ENCODE data around the gene FPR1. TPM values are rescaled to one million over a fixed set of nuclear protein-coding genes. Genes with fewer than 3 reads are reported as not detected.

FPR1 gene
- total RNA-seq, 6 donors from 2014 or later, result 17.0 to 105 (median 39.8) TPM

DNA sequence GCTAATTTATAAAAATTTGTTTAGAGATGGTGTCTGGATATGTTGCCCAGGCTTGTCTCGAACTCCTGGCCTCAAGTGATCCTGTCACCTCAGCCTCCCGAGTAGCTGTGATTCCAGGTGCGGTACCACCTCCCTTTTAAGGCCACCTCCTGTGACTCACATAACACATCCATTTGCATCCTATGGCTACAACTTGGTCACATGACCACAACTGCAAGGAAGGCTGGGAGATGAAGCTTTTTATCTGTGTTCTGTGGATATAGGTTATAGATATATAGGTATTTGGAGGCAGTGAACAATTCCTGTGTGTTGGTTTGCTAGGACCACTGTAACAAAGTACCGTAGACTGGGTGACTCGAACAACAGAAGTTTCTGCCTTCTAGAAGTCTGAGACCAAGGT is 52.5 kb downstream of the FPR1 start:
- TF ChIP-seq POLR2A (IDR thresholded peaks at IDR 0.05), result no peak
- no peak for TF ChIP-seq POLR2AphosphoS5 (IDR thresholded peaks at IDR 0.05)
- TF ChIP-seq EP300 (IDR thresholded peaks at IDR 0.05), result no peak
- TF ChIP-seq, protein P1, sequence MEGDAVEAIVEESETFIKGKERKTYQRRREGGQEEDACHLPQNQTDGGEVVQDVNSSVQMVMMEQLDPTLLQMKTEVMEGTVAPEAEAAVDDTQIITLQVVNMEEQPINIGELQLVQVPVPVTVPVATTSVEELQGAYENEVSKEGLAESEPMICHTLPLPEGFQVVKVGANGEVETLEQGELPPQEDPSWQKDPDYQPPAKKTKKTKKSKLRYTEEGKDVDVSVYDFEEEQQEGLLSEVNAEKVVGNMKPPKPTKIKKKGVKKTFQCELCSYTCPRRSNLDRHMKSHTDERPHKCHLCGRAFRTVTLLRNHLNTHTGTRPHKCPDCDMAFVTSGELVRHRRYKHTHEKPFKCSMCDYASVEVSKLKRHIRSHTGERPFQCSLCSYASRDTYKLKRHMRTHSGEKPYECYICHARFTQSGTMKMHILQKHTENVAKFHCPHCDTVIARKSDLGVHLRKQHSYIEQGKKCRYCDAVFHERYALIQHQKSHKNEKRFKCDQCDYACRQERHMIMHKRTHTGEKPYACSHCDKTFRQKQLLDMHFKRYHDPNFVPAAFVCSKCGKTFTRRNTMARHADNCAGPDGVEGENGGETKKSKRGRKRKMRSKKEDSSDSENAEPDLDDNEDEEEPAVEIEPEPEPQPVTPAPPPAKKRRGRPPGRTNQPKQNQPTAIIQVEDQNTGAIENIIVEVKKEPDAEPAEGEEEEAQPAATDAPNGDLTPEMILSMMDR (IDR thresholded peaks at IDR 0.05), result no peak
- Histone ChIP-seq H3K9me3 (no peaks in the 10 kb centered on the region), H3K27me3 (no peaks in the 10 kb centered on the region), H3K4me1 (peaks cover 12 to 25% (median 21%) of the 10 kb centered on the region in 4 donors), H3K4me3 (no peak overlapping the region), H3K27ac (no peak overlapping the region), H3K36me3 (peaks cover 3 to 61% (median 24%) of the 10 kb centered on the region in 4 donors)
- DNase-seq (no peak), ATAC-seq (ENCODE audit: low FRiP score in 2 of 2) (no peak)
- WGBS, 2 donors, result 93 to 94% methylated on average over 5 of the region's 5 CpGs

DNA sequence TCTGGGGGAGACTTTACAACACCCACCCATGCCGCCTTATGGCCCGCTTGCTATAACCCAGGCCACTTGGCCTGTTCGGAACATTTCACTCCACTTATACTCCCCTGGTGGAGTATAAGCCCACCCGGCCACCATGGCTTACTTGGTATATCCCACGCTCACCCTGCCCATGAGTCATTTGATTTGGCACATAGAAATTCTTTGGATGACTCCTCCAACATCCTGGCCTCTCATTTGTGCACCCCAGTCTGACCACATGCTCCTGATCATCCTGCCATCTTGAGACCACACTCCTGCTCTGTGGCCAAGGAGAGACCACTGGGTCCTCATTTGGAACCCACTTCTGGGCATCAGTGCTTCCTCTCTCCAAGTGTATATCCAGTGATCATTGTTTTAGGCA is 53.4 kb downstream of the FPR1 start:
- H3K4me1 ChIP-seq, result peaks cover 12 to 22% (median 16%) of the 10 kb centered on the region in 4 donors
- DNase-seq (no peak), ATAC-seq (ENCODE audit: low FRiP score in 2 of 2) (no peak)
- peaks cover 3 to 68% (median 26%) of the 10 kb centered on the region in 4 donors for H3K36me3 ChIP-seq
- H3K9me3 ChIP-seq, result no peaks in the 10 kb centered on the region
- TF ChIP-seq POLR2A (IDR thresholded peaks at IDR 0.05), result no peak
- no peak for TF ChIP-seq POLR2AphosphoS5 (IDR thresholded peaks at IDR 0.05)
- TF ChIP-seq EP300 (IDR thresholded peaks at IDR 0.05), result no peak
- TF ChIP-seq, protein P1 (IDR thresholded peaks at IDR 0.05), result no peak
- H3K27me3 ChIP-seq, result no peaks in the 10 kb centered on the region
- H3K27ac ChIP-seq, result no peak overlapping the region
- 90 to 99% methylated on average over 5 of the region's 5 CpGs for WGBS, 2 donors
- no peak overlapping the region for H3K4me3 ChIP-seq

DNA sequence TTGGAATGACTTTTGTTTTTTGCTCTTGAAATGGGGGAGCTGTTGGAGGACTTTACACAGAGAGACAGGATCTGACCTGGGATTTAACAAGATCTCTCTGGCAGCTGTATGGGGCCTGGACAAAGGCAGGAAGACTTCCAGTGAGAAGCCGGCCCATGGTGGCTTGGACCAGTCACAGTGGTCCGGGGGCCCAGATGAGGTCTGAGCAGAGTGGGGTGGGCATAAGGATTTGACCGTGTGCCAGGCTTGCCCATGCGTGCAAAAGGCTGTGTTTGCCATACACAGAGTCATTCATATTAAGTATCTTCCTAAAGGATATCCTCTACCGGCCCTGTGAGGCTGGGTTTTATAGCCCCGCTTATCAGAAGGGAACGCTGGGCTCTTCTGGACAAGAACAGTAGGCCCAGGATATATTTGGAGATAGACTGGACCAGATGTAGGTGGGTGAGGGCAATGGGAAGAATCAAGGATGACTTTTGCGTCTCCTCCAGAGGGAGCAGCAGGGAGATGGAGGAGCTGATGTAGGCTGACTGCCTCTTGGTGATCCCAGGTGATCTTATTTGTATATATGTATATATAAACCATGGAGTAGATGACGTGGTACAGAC is 54.4 kb downstream of the FPR1 start:
- Histone ChIP-seq H3K4me1 (peaks cover 5 to 20% (median 12%) of the 10 kb centered on the region in 4 donors), H3K27ac (no peak overlapping the region), H3K9me3 (no peaks in the 10 kb centered on the region), H3K27me3 (no peaks in the 10 kb centered on the region), H3K4me3 (no peak overlapping the region), H3K36me3 (peaks cover 3 to 71% (median 27%) of the 10 kb centered on the region in 4 donors)
- DNase-seq (no peak), ATAC-seq (ENCODE audit: low FRiP score in 2 of 2) (no peak)
- TF ChIP-seq POLR2AphosphoS5 (IDR thresholded peaks at IDR 0.05) (no peak), EP300 (IDR thresholded peaks at IDR 0.05) (no peak), POLR2A (IDR thresholded peaks at IDR 0.05) (no peak)
- TF ChIP-seq, protein P1 (IDR thresholded peaks at IDR 0.05), result no peak
- 80 to 91% methylated on average over 6 to 9 of the region's 9 CpGs for WGBS, 2 donors

DNA sequence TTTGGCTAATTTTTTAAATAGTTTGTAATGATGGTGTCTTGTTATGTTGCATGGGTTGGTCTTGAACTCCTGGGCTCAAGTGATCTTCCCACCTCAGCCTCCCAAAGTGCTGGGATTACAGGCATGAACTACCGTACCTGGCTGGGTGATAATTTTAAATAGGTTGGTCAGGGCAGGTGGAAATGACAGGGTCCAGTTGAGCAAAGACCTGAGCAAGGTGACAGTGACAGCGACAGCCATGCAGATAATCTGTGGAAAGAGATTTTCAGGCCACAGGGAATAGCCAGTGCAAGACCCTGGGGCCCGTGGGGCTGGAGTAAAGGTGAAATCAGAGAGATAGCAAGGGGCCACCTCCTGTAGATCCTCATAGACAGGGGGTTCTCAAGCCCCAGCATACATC is 55.1 kb downstream of the FPR1 start:
- no peaks in the 10 kb centered on the region for H3K27me3 ChIP-seq
- peaks cover 8 to 20% (median 16%) of the 10 kb centered on the region in 4 donors for H3K4me1 ChIP-seq
- ATAC-seq (ENCODE audit: low FRiP score in 2 of 2), result no peak
- no peak for DNase-seq
- no peaks in the 10 kb centered on the region for H3K9me3 ChIP-seq
- H3K4me3 ChIP-seq, result no peak overlapping the region
- TF ChIP-seq POLR2A (IDR thresholded peaks at IDR 0.05), result no peak
- 89 to 91% methylated on average over 3 of the region's 3 CpGs for WGBS, 2 donors
- no peak overlapping the region for H3K27ac ChIP-seq
- H3K36me3 ChIP-seq, result peaks cover 3 to 68% (median 27%) of the 10 kb centered on the region in 4 donors

Other genes starting within 250 kb of the FPR1 start
- 1 to 10 TPM in 3 of 6 donors, not detected in 3; 7.2 to 7.9 (median 7.8) TPM for gene SIGLEC6, start 220.2 kb downstream of the FPR1 start, total RNA-seq
- 10 to 100 TPM in 4 of 6 donors, 1 to 10 TPM in 2; 5.3 to 23.3 (median 12.0) TPM for gene ZNF175, start 180.6 kb downstream of the FPR1 start, total RNA-seq
- gene SIGLEC5, start 121.5 kb downstream of the FPR1 start, total RNA-seq, result 1 to 10 TPM in 3 of 6 donors, under 1 TPM in 1, not detected in 2; 0.46 to 9.4 (median 5.7) TPM
- gene SIGLEC14, start 105.1 kb downstream of the FPR1 start, total RNA-seq, result 10 to 100 TPM in 4 of 6 donors, 1 to 10 TPM in 1, not detected in 1; 5.0 to 44.6 (median 22.3) TPM
- gene SPACA6, start 58.5 kb downstream of the FPR1 start, total RNA-seq, result 100 to 1,000 TPM in 1 of 6 donors, 10 to 100 TPM in 4, 1 to 10 TPM in 1; 6.2 to 157 (median 19.7) TPM
- 1 to 10 TPM in 2 of 6 donors, under 1 TPM in 1, not detected in 3; 0.30 to 1.9 (median 1.8) TPM for gene HAS1, start 27.9 kb downstream of the FPR1 start, total RNA-seq
- gene FPR2, start 9.3 kb upstream of the FPR1 start, total RNA-seq, result 10 to 100 TPM in 3 of 6 donors, 1 to 10 TPM in 3; 4.2 to 52.4 (median 20.5) TPM
- gene FPR3, start 43.3 kb upstream of the FPR1 start, total RNA-seq, result 10 to 100 TPM in 5 of 6 donors, 1 to 10 TPM in 1; 8.8 to 50.9 (median 20.1) TPM
- gene ZNF577, start 136.1 kb upstream of the FPR1 start, total RNA-seq, result 10 to 100 TPM in 3 of 6 donors, 1 to 10 TPM in 3; 7.4 to 82.8 (median 12.1) TPM
- 10 to 100 TPM in 5 of 6 donors, 1 to 10 TPM in 1; 6.3 to 37.7 (median 11.5) TPM for gene ZNF649, start 153.1 kb upstream of the FPR1 start, total RNA-seq
- 1 to 10 TPM; 3.1 to 8.2 (median 6.1) TPM for gene ZNF613, start 175.6 kb upstream of the FPR1 start, total RNA-seq
- gene ZNF350, start 235.0 kb upstream of the FPR1 start, total RNA-seq, result 10 to 100 TPM in 5 of 6 donors, 1 to 10 TPM in 1; 3.1 to 29.3 (median 11.4) TPM